Gastrocnemius medialis (tissue), 4 donors: ENCODE measurements around the gene COQ8B. TPM values are rescaled to one million over a fixed set of nuclear protein-coding genes. Genes with fewer than 3 reads are reported as not detected.
A peak's percentile ranks its signal among the peaks of the same experiment; 100 is the strongest.

Source experiments
- ATAC-seq, 2 donors: fragments of 150-250 bp; one replicate each; pipeline ENCODE4 v1.9.1; 2016
- DNase-seq, 2 donors: peaks; one replicate each; pipeline ENCODE4 v3.0.0-alpha.2; 2019
- H3K27ac ChIP-seq, 4 donors: fragments of 200-600 bp; sonication (generic); 1 replicate in 1 of 4; 2 replicates in 3 of 4; pipeline ENCODE4 v1.5.1; 2016 to 2018; ENCODE audit warnings: mild to moderate bottlenecking in 2 of 4, moderate library complexity in 1 of 4
- H3K27me3 ChIP-seq, 3 donors: fragments of 200-600 bp; sonication (generic) in 2 of 3; 1 replicate in 1 of 3; 2 replicates in 2 of 3; pipeline versions ENCODE4 v1.5.1 to v1.6.0; 2016 to 2019; ENCODE audit warnings: mild to moderate bottlenecking in 1 of 3, moderate library complexity in 1 of 3
- H3K36me3 ChIP-seq, 2 donors: fragments of 200-600 bp; sonication (generic) in 1 of 2; one replicate each; pipeline ENCODE4 v1.5.1; 2017 to 2018
- H3K4me1 ChIP-seq, 2 donors: fragments of 200-600 bp; sonication (generic) in 1 of 2; one replicate each; pipeline ENCODE4 v1.5.1; 2016 to 2017; ENCODE audit warnings: mild to moderate bottlenecking in 2 of 2
- H3K4me3 ChIP-seq, 4 donors: fragments of 200-600 bp; sonication (generic) in 3 of 4; 1 replicate in 1 of 4; 2 replicates in 3 of 4; pipeline ENCODE4 v1.5.1; 2016 to 2019; ENCODE audit warnings: mild to moderate bottlenecking in 2 of 4
- H3K9me3 ChIP-seq, 3 donors: fragments of 200-600 bp; sonication (generic) in 2 of 3; 1 replicate in 1 of 3; 2 replicates in 2 of 3; pipeline ENCODE4 v1.5.1; 2016 to 2019
- CTCF ChIP-seq, 5 experiments: fragments of 450-650 bp in 3 of 5; fragments of 200-600 bp in 2 of 5; sonication (generic) in 2 of 5; IDR thresholded peaks in 4 of 5; conservative IDR thresholded peaks in 1 of 5; 1 replicate in 4 of 5; 2 replicates in 1 of 5; pipeline ENCODE4 v1.5.1; 2016 to 2019; ENCODE audit warnings: antibody characterized with exemption in 5 of 5, mild to moderate bottlenecking in 3 of 5, moderate library complexity in 3 of 5
- POLR2A ChIP-seq, 2 donors: fragments of 450-650 bp; IDR thresholded peaks; one replicate each; pipeline ENCODE4 v1.6.1; 2017; ENCODE audit warnings: antibody characterized with exemption in 2 of 2, mild to moderate bottlenecking in 2 of 2, moderate library complexity in 2 of 2
- in situ Hi-C, 4 donors: fragments of 200-750 bp; cut with MboI; loops; one replicate each; pipeline versions ENCODE4 v1.15.0 to v1.8.0; 2017; ENCODE audit warnings: low sequenced_read_pairs in 4 of 4
- intact Hi-C: fragments of 100-400 bp; cut with DNase I; formaldehyde crosslinking; loops from one replicate; pipeline ENCODE4 v1.15.1; 2023; ENCODE audit warnings: low total_unique reads
- total RNA-seq, 4 donors: library from RNA; depleted of rRNA; stranded (reverse); fragments of >200 nt; gene quantifications; one replicate each; pipeline versions ENCODE4 v1.1.0 to v1.2.3, GENCODE V29; 2016

The COQ8B gene
- total RNA-seq, 4 donors from 2014 or later, result 14.9 to 30.7 (median 20.2) TPM

- intact Hi-C loops, result no loop called here
- no peak for DNase-seq
- no peak for ATAC-seq
- TF ChIP-seq CTCF (IDR thresholded peaks at IDR 0.05 in 4 of 5, conservative IDR thresholded peaks at IDR 0.05 in 1 of 5), result no peak
- no peak for TF ChIP-seq POLR2A (IDR thresholded peaks at IDR 0.05)
- peaks cover 0 to 21% of the 10 kb centered on the region in 2 donors for H3K36me3 ChIP-seq
- no peaks in the 10 kb centered on the region for H3K27me3 ChIP-seq
- in situ Hi-C loops, result no loop called here
- H3K4me3 ChIP-seq, result no peak overlapping the region
- H3K27ac ChIP-seq, result no peak overlapping the region
- H3K9me3 ChIP-seq, result no peaks in the 10 kb centered on the region
- no peaks in the 10 kb centered on the region for H3K4me1 ChIP-seq
Observed at GRCh38 chr19:40700083-40700482, 16.6 kb downstream of the COQ8B start.

GRCh38 chr19:40697007-40697406 is 19.7 kb downstream of the COQ8B start:
- Histone ChIP-seq H3K4me3 (no peak overlapping the region), H3K9me3 (no peaks in the 10 kb centered on the region), H3K27ac (no peak overlapping the region), H3K4me1 (no peaks in the 10 kb centered on the region), H3K36me3 (peaks cover 0 to 5% of the 10 kb centered on the region in 2 donors), H3K27me3 (no peaks in the 10 kb centered on the region)
- TF ChIP-seq POLR2A (IDR thresholded peaks at IDR 0.05), result no peak
- TF ChIP-seq CTCF (IDR thresholded peaks at IDR 0.05 in 4 of 5, conservative IDR thresholded peaks at IDR 0.05 in 1 of 5), result no peak
- ATAC-seq (no peak), DNase-seq (no peak)
- intact Hi-C loops, result no loop called here
- in situ Hi-C loops, result no loop called here

- intact Hi-C loops, result no loop called here
- no peak for TF ChIP-seq POLR2A (IDR thresholded peaks at IDR 0.05)
- TF ChIP-seq CTCF (IDR thresholded peaks at IDR 0.05 in 4 of 5, conservative IDR thresholded peaks at IDR 0.05 in 1 of 5), result no peak
- Histone ChIP-seq H3K27me3 (no peaks in the 10 kb centered on the region), H3K4me3 (no peak overlapping the region), H3K4me1 (peaks cover 6 to 8% of the 10 kb centered on the region in 2 donors), H3K9me3 (no peaks in the 10 kb centered on the region), H3K27ac (no peak overlapping the region), H3K36me3 (no peaks in the 10 kb centered on the region)
- no peak for ATAC-seq
- no peak for DNase-seq
- in situ Hi-C loops, result no loop called here
Observed at GRCh38 chr19:40695881-40696280, 20.8 kb downstream of the COQ8B start.

GRCh38 chr19:40693896-40694295 is 22.8 kb downstream of the COQ8B start:
- TF ChIP-seq POLR2A (IDR thresholded peaks at IDR 0.05) (no peak), CTCF (IDR thresholded peaks at IDR 0.05 in 4 of 5, conservative IDR thresholded peaks at IDR 0.05 in 1 of 5) (no peak)
- no peaks in the 10 kb centered on the region for H3K27me3 ChIP-seq

GRCh38 chr19:40693150-40693788 is 23.4 kb downstream of the COQ8B start:
- peak overlapping the region in 2 of 4 donors; percentile 33 to 97 for H3K27ac ChIP-seq
- H3K4me3 ChIP-seq, result no peak overlapping the region
- H3K36me3 ChIP-seq, result no peaks in the 10 kb centered on the region
- in situ Hi-C loops, result no loop called here
- peaks cover 9 to 22% of the 10 kb centered on the region in 2 donors for H3K4me1 ChIP-seq
- no peaks in the 10 kb centered on the region for H3K9me3 ChIP-seq
- TF ChIP-seq POLR2A (IDR thresholded peaks at IDR 0.05) (no peak), CTCF (IDR thresholded peaks at IDR 0.05 in 4 of 5, conservative IDR thresholded peaks at IDR 0.05 in 1 of 5) (peak in 1 of 5 experiments; percentile 8)
- intact Hi-C loops, result no loop called here
- no peaks in the 10 kb centered on the region for H3K27me3 ChIP-seq
- ATAC-seq (no peak), DNase-seq (no peak)

More at GRCh38 chr19:40693896-40694295, 22.8 kb downstream of the COQ8B start:
- DNase-seq (no peak), ATAC-seq (no peak)
- Histone ChIP-seq H3K4me3 (no peak overlapping the region), H3K27ac (no peak overlapping the region), H3K4me1 (peaks cover 9 to 21% of the 10 kb centered on the region in 2 donors), H3K9me3 (no peaks in the 10 kb centered on the region), H3K36me3 (no peaks in the 10 kb centered on the region)
- intact Hi-C loops (no loop called here), in situ Hi-C loops (no loop called here)
